HG03558 (cell line): ENCODE measurements around the gene NDUFB11.
"Not testable (repeated sequence)": the region's sequence is repeated elsewhere in the genome, so short reads cannot be mapped to it uniquely, and the experiment has no call there.

Experiments used
- ATAC-seq: cut with Tn5 transposase; IDR thresholded peaks from one replicate; pipeline ENCODE4 v1.9.1; 2021; ENCODE audit warnings: moderate number of reproducible peaks; ENCODE audit not compliant: unreplicated experiment; ENCODE audit errors: extremely low read depth

The NDUFB11 gene

DNA sequence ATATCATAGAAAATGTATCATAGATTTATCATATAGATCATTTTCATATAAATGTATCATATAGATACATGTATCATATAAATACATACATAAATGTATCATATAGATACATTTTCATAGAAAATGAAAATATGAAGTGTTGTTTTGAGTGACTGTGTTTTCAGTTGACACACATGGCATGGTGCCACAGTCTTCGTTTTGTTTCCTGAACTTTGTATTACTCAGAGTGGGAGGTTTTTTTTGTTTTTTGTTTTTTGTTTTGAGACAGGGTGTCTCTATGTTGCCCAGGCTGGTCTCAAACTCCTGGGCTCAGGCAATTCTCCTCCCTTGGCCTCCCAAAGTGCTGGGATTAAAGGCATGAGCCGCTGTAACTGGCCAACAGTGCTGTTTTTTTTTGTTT is 4.4 kb upstream of the NDUFB11 start:
- no peak for ATAC-seq

DNA sequence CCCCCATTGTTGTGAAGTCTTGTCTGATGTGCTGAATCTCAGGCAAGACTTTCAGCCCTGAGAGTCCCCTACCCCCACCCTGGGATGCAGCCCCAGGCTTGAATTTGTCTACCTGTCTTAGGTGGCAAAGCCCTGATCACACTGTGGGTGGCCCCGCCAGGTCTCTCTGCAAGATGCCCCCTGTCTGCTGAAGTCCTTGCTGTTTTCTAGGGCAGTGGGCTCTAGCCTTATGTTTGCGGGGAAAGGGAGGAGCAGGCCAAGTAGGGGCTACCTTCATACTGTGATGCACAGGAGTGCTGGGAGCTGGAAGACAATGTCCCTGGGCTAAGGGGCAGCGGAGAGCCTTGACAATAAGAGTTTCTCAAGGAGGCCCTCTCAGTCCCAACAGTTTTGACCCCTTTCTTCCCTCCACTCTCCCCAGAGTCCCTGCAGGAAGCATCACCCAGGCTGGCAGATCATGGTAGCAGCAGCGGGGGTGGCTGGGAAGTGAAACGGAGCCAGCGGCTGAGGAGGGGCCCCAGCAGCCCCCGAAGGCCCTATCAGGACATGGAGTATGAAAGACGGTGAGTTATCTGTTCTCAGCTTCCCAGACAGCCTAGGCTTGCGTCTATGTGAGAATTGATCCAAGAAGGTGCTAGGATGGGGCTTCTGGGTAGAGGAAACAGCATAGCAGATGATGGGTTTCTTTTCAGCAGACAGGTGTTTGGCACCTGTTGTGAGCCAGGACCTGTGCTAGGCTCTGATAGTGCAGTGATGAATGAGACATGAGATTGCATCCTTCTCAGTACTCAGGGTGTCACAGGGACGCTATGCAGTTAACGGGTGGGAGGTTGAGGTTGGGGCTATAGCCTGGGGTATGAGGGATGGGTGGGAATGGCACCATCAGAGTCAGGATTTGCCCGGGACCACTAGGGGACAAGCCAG is 2.7 kb upstream of the NDUFB11 start:
- no peak for ATAC-seq

DNA sequence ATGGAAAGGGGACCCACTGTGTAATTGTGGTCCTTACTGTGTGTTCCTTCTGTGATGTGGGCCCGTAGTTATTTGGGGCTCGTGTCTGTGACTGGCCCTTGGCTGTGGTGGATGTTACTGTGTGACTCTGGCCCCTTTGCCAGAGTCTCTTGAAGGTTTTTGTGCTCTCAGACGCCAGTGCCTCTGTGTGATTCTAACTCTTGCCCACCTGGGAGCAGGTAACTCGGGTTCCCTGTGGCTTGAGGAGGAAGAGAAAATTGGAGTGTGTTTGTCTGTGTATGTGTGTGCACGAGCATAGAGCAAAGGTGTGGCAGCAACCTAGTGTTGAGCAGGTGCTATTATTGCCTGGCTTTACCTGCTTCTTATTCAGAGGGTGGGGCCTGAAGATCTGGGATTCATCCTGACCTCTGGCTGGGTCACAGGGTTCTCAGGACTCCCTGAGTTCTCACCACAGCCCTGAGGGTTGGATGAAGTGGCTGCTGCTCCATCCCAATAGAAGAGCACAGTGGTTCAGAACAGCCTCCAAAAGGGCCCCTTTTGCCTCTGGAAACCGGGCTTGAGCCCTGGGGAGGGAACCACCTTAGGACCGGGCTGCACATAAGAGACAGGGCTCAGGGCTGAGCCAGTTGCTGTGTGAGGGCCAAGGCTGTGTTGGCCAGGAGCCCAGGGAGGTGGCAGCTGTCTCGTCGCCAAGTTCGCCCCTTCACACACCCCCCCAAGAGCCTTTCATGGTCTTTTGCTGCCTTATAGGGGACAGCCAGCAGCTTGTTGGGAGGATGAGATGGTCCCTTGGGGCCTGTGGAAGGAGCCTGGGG is 1.8 kb upstream of the NDUFB11 start:
- ATAC-seq = no peak

DNA sequence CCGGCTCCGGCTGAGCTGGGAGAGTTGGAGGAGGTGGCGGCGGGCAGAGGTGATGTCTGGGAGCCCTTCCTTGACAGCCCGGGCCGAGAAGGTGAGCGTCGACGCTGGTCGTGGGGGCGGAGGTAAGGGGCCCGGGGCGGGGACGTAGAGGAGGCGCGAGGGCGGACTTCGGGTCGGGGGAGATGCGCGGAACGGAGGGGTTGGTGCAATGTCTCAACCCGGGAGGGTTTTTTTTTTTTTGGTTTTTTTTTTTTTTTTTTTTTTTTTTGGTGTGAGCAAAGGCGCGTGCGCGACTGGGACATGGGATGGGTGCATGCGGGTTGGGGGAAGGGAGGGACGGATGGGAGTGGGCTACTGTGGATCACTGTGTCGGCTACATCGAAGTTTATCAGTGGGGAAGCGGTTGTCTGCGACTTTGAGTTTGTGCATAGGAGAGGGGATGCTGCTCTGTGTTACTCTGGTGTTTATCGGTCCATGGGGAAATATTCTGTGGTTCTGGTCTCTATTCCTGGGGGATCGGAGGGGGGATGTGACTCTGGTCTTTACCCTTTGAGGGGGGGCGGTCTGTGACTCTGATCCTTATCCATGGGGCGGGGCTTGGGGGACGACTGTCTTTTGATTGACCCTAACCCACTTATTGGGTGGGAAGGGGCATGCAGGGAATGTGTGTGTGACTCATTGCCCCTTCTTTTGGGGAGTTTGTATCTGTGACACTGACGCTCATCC is 1.1 kb upstream of the NDUFB11 start:
- no peak for ATAC-seq

DNA sequence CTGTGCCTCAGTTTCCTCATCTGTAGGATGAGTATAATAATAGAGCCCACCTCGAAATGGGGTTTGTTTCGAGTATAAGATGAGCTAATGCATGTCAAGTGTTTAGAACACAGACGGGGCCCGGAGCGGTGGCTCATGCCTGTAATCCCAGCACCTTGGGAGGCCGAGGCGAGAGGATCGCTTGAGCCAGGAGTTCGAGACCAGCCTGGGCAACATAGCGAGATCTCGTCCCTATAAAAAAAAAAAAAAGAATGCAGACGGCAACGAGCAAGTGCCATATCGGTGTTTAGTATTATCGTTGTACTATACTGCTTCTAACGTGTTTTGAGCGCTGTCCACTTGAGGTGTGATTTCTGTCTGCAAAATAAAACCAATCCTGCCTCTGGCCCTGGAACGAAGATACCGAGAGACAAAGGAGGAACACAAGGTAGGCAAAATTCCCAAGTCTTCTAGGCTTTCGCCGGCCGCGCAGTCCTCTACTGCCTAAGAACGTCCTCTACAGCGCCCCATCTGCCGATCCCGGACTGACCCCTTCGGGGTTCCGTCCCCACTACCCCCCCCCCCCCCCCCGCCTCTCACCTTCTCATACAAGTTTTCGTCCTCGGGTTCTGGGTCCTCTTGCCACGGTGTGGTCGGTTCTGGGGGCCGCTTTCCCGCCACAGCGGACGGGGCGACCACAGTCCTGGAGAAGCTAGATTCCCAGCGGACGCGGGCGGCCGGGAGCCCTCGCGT is 442 bp downstream of the NDUFB11 start:
- ATAC-seq = no peak

DNA sequence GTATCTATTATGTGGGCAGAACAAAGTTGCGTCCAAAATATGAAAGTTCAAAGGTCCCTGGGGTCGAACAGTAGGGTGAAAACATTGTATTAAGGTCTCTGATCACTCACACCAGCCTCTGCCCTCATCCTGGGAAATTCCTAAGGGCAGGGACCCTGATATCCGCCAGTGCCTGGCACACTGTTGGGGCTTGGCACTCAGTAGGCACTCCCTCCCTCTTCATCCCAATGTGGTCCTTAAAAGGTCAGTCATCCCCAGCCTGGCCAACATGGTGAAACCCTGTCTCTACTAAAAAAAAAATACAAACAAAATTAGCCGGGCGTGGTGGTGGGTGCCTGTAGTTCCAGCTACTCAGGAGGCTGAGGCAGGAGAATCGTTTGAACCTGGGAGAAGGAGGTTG is 6.3 kb downstream of the NDUFB11 start:
- ATAC-seq = no peak

DNA sequence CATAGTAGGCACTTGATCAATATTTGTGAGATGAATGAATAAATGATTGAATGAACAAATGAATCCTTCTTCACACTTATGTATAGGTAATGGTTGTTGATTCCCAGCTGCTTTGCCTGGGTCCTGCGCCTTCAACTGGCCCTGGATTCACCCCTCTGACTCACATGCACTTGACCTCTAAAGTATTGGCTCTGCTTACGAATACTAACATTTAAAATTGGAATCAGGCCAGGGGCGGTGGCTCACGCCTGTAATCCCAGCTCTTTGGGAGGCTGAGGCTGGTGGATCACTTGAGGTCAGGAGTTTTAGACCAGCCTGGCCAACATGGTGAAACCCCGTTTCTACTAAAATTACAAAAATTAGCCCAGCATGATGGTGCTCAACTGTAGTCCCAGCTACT is 8.9 kb downstream of the NDUFB11 start:
- ATAC-seq = not testable (repeated sequence)

DNA sequence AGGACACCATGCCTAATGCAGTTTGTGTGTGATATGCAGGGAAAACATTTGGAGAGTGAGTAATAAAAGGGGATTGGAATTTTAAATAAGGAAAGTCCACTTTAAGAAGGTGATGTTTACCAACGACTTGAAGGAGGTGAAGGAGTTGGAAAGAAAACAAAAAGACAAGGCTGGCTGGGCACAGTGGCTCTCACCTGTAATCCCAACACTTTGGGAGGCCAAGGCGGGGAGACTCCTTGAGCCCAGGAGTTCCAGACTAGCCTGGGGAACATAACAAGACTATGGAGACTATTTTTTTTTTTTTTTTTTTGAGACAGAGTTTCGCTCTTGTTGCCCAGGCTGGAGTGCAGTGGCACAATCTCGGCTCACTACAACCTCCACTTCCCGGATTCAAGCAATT is 11.0 kb downstream of the NDUFB11 start:
- ATAC-seq = no peak

DNA sequence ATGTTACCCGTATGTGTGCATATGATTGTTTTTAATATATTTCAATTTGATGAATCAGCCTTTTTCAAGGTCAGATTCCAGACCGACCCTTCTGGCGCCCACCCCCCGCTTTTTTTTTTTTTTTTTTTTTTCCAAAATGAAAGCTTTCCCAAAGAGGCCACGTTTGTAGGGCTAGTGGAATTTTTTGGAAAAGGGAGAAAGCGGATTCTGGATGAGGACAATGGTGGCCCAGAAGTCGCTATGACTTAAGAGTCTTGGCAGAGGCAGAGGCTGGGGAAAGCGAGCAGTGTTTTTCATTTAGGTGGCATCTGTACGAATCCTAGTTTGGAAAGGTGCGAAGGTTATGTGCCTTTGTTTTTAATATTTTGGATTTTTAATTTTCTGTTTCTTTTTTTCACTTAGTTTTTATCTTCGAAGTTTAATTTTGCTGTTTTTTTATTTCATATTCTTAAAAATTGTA is 14.6 kb downstream of the NDUFB11 start:
- ATAC-seq = no peak

DNA sequence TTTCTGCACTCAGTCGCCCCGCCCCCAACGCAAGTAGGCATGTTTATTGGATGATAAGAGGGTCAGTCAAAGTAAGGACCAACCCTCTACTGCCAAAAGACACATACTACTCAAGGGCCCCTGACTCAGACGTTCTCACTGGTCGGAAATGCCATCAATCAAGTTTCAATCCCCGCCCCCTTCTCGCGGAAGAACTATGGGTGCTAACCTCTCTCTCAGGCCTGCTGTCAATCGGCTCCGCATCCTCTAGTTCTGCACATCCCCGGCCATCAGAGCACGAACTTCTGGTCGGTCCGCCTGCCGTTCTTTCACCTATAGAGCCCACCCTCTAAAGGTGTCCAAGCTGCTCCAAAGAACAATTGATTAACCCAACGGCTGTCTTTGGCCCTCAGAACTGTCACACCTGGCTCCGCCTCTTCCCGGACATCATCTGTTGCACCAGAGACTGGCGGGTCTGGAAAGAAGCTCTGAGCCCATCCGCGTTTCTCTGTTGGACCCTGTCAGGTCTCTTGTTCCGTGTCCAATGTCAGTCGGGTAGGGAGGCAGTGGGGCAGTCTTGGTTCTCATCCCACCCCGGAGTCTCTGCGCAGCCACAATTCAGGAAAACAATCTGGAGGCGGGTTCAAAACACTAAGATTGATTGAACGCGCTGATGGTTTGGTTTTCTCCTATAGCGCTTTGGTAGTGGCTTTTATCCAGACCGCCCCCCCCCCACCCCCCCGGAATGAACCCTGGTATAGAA is 15.2 kb downstream of the NDUFB11 start:
- ATAC-seq = peak; percentile 67

DNA sequence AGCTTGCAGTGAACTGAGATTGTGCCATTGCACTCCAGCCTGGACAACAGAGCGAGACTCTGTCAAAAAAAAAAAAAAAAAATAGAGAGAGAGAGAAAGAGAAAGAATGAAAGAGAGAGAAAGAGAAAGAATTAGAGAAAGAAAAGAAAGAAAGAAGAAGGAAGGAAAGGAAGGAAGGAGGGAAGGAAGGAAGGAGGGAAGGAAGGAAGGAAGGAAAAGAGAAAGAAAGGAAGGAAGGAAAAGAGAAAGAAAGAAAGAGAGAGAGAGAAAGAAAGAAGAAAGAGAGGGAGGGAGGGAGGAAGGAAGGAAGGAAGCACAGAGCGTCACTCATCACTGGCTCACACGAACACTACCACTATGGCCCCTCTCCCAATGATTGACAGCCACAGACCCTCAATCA is 20.0 kb downstream of the NDUFB11 start:
- ATAC-seq = not testable (repeated sequence)

DNA sequence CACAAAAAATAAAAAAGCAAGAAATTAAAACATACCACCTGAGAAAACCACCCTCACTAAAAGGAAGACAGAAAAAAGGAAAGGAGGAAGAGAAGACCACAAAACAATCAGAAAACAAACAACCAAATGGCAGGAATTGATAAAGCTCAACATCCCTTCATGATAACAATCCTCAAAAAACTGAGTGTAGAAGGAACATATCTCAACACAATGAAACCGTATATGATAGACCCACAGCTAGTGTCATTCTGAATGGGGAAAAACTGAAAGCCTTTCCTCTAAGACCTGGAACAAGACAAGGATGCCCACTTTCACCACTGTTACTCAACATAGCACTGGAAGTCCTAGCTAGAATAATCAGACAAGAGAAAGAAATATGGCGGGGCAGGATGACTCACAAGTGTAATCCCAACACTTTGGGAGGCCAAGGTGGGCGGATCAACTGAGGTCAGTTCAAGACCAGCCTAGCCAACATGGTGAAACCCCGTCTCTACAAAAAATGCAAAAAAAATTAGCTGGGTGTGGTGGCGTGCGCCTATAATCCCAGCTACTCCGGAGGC is 27.9 kb downstream of the NDUFB11 start:
- not testable (repeated sequence) for ATAC-seq

DNA sequence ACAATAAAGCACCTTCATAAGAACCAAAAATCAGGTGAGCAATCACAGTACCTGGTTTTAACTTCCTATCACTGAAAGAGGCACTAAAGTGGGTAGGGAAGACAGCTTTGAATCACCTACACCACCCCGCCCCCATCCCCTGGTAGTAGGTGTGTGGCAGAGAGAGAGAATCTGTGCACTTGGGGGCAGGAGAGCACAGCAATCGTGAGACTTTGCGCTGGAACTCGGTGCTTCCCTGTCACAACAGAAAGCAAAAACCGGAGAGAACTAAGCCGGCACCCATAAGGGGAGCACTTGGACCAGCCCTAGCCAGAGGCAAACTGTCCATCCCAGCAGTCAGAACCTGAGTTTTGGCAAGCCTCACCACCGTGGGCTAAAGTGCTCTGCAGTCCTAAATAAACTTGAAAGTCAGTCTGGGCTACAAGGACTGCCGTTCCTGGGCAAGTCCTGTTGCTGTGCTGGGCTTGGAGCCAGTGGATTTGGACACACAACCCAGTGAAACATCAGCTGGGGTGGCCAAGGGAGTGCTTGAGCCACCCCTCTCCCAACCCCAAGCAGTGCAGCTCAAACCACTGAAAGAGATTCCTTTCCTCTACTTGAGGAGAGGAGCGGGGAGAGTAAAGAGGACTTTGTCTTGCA is 32.1 kb downstream of the NDUFB11 start:
- no peak for ATAC-seq

DNA sequence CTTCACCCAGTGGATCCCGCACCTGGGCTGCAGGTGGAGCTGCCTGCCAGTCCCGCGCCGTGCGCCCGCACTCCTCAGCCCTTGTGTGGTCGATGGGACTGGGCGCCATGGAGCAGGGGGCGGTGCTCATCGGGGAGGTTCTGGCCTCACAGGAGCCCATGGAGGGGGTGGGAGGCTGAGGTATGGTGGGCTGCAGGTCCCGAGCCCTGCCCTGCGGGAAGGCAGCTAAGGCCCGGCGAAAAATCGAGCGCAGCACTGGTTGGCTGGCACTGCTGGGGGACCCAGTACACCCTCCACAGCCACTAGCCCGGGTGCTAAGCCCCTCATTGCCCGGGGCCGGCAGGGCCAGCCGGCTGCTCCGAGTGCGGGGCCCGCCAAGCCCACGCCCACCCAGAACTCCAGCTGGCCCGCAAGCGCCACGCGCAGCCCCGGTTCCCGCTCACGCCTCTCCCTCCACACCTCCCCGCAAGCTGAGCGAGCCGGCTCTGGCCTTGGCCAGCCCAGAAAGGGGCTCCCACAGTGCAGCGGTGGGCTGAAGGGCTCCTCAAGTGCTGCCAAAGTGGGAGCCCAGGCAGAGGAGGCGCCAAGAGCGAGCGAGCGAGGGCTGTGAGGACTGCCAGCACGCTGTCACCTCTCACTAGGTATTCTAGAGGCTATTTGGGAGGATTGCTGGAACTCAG is 33.4 kb downstream of the NDUFB11 start:
- not testable (repeated sequence) for ATAC-seq

DNA sequence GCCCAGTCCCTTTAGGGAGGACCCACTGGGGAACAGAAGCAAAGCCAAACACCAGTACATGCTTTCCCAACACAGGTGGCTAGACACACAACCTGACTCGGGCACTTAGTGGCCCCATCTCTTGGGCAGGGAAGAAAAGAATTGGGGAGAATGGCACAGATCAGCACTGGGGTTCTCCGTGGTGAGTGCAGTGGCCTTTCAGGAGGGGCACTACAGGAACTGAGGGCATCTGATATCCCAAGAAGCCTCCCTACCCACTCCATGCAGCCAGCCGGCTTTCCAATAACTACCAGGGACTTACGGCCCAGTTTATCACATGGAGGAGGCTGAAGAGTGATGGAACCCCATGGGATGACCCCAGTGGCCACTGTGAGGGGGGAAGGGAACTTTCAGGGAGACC is 43.3 kb downstream of the NDUFB11 start:
- ATAC-seq = no peak

DNA sequence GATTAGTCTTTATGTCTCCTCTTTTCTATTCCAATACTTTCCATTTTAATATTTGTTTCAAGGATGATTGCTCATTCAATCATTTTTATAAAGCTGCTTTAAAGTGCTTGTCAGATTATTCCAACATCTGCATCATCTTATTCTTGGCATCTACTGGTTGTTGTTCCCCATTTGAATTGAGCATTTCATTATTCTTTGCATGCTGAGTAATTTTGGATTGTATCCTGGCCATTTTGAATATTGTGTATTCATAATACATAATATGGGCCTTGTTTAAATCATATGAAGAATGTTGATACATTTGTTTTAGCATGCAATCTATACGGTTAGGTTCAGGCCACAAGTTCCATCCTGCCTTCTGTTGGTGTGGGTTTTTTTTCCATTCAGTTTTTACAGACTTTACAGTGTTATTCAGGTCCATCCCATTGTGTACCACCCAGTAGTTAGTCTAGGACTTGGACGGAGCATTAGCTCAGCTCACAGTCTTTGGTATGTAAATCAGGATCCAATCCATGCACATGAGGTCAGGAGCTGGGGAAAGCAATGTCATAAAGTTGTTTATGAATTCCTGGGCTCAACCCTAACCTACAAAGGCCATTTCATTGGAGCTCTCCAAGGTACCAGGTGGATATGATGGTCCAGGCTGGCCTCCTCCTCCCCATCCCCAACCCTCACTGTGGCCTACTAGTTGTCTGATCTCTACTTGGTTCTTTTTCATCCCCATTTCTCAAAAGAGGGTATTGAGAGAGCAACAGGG is 46.0 kb downstream of the NDUFB11 start:
- no peak for ATAC-seq

DNA sequence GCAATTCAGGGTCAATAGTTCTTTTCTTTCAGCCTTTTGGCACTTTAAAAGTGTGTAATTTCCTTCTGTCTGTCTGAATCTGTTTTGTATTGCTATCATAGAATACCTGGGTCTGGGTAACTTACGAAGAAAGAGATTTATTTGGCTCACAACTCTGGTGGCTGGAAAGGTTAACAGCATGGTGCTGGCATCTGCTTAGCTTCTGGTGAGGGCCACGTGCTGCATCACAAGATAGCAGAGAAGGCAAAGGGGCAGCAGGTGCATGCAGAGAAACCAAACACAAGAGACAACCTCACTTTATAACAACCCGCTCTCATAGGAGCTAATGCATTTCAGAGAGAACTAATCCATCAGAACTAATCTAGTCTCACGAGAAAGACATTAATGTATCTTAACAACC is 47.5 kb downstream of the NDUFB11 start:
- no peak for ATAC-seq
